IMR-90 (cell line): Measurements from ENCODE around the gene PARVG. TPM values are rescaled to one million over a fixed set of nuclear protein-coding genes. Genes with fewer than 3 reads are reported as not detected.

Source experiments
- ATAC-seq: fragments of 200-7000 bp; cut with Tn5 transposase; 2 replicates; pipeline ENCODE4 v1.9.1; 2020; ENCODE audit warnings: low read depth, mild to moderate bottlenecking, moderate library complexity
- BruUV-seq: library from RNA; stranded (reverse); fragments of 400-500 nt; replicated peaks from 2 replicates; lab custom pipeline; 2021; lab: Mats Ljungman, UMichigan
- CTCF ChIA-PET: fragments of 300-600 bp; formaldehyde crosslinking; extraction: SDS; loops from one replicate; lab custom pipeline; 2021; ENCODE audit warnings: antibody characterized with exemption; lab: Yijun Ruan, JAX
- POLR2A ChIA-PET: fragments of 300-600 bp; sonication (Branson Sonifier 250); formaldehyde crosslinking; loops from one replicate; lab custom pipeline; 2022; ENCODE audit warnings: antibody characterized with exemption; ENCODE audit not compliant: unreplicated experiment; lab: Charles Lee
- DNase-seq: peaks from one replicate; pipeline ENCODE4 v3.0.0; 2013
- H2AFZ ChIP-seq: replicated peaks from 2 replicates; pipeline ENCODE3; 2013; ENCODE audit warnings: low read length, mild to moderate bottlenecking; ENCODE audit not compliant: poor library complexity
- H2AK5ac ChIP-seq: 2 replicates; pipeline ENCODE4 v1.6.1; 2013; ENCODE audit warnings: low read depth, low read length, inconsistent platforms
- H2AK9ac ChIP-seq: replicated peaks from 2 replicates; pipeline ENCODE3; 2013; ENCODE audit warnings: mild to moderate bottlenecking, low read depth, low read length, moderate library complexity; ENCODE audit not compliant: poor library complexity
- H2BK120ac ChIP-seq: 2 replicates; pipeline ENCODE4 v1.6.1; 2013; ENCODE audit warnings: low read depth, low read length, inconsistent platforms
- H2BK15ac ChIP-seq: 3 replicates; pipeline ENCODE4 v1.6.1; 2013; ENCODE audit warnings: low read depth, low read length, inconsistent platforms
- H2BK20ac ChIP-seq: 2 replicates; pipeline ENCODE4 v1.6.1; 2013; ENCODE audit warnings: low read depth, mild to moderate bottlenecking, inconsistent platforms, low read length, moderate library complexity
- H2BK5ac ChIP-seq: 2 replicates; pipeline ENCODE4 v1.6.1; 2013; ENCODE audit warnings: mild to moderate bottlenecking, low read depth, low read length, inconsistent platforms; ENCODE audit not compliant: poor library complexity, severe bottlenecking
- H3K14ac ChIP-seq: replicated peaks from 2 replicates; pipeline ENCODE4 v1.6.1; 2013; ENCODE audit warnings: low read depth, low read length, inconsistent platforms
- H3K18ac ChIP-seq: 2 replicates; pipeline ENCODE4 v1.6.1; 2013; ENCODE audit warnings: low read depth, low read length, control low read depth
- H3K23ac ChIP-seq: 2 replicates; pipeline ENCODE4 v1.6.1; 2013; ENCODE audit warnings: low read depth, low read length, inconsistent platforms
- H3K27ac ChIP-seq: 2 replicates; pipeline ENCODE4 v1.5.1; 2013; ENCODE audit warnings: mild to moderate bottlenecking, control low read depth, low read length; ENCODE audit not compliant: insufficient read depth
- H3K27me3 ChIP-seq: 2 replicates; pipeline ENCODE4 v1.6.1; 2013; ENCODE audit warnings: low read length; ENCODE audit not compliant: control insufficient read depth, insufficient read depth
- H3K36me3 ChIP-seq: 2 replicates; pipeline ENCODE4 v1.6.1; 2013; ENCODE audit warnings: low read length, mixed read lengths; ENCODE audit not compliant: control insufficient read depth, insufficient read depth
- H3K4ac ChIP-seq: 2 replicates; pipeline ENCODE4 v1.6.1; 2013; ENCODE audit warnings: low read depth, low read length, inconsistent platforms
- H3K4me1 ChIP-seq: 2 replicates; pipeline ENCODE4 v1.6.1; 2013; ENCODE audit warnings: low read length, mixed read lengths; ENCODE audit not compliant: control insufficient read depth, insufficient read depth
- H3K4me2 ChIP-seq: 2 replicates; pipeline ENCODE4 v1.6.1; 2013; ENCODE audit warnings: low read depth, mild to moderate bottlenecking, control low read depth, low read length, moderate library complexity
- H3K4me3 ChIP-seq: 2 replicates; pipeline ENCODE4 v1.5.1; 2013; ENCODE audit warnings: low read depth, mild to moderate bottlenecking, control low read depth, low read length, moderate library complexity; ENCODE audit not compliant: insufficient read depth
- H3K56ac ChIP-seq: 2 replicates; pipeline ENCODE4 v1.6.1; 2013; ENCODE audit warnings: low read length, inconsistent platforms; ENCODE audit not compliant: insufficient read depth; ENCODE audit errors: extremely low read depth
- H3K79me1 ChIP-seq, 2 experiments: 2 replicates each; pipeline ENCODE4 v1.6.1; 2013; ENCODE audit warnings: low read length in 2 of 2, inconsistent platforms in 1 of 2, low read depth in 1 of 2
- H3K9ac ChIP-seq: 2 replicates; pipeline ENCODE4 v1.6.1; 2013; ENCODE audit warnings: low read depth, low read length, control low read depth
- H3K9me1 ChIP-seq: 2 replicates; pipeline ENCODE4 v1.6.1; 2013; ENCODE audit warnings: low read length, inconsistent platforms; ENCODE audit not compliant: insufficient read depth
- H3K9me3 ChIP-seq: 2 replicates; pipeline ENCODE4 v1.6.1; 2013; ENCODE audit warnings: low read length; ENCODE audit not compliant: control insufficient read depth, insufficient read depth
- H4K20me1 ChIP-seq: 2 replicates; pipeline ENCODE4 v1.6.1; 2013; ENCODE audit warnings: low read length, inconsistent platforms; ENCODE audit not compliant: insufficient read depth
- H4K5ac ChIP-seq: 2 replicates; pipeline ENCODE4 v1.6.1; 2013; ENCODE audit warnings: mild to moderate bottlenecking, low read depth, low read length, control low read depth
- H4K8ac ChIP-seq, 2 experiments: 2 replicates each; pipeline ENCODE4 v1.6.1; 2013; ENCODE audit warnings: low read depth in 2 of 2, low read length in 2 of 2, control low read depth in 1 of 2, inconsistent platforms in 1 of 2
- H4K91ac ChIP-seq: 2 replicates; pipeline ENCODE4 v1.6.1; 2013; ENCODE audit warnings: low read depth, low read length, inconsistent platforms; ENCODE audit not compliant: insufficient read depth
- BHLHE40 ChIP-seq: fragments of 150-350 bp; IDR thresholded peaks from 2 replicates; pipeline ENCODE4 v1.6.1; 2016; ENCODE audit warnings: mild to moderate bottlenecking, low read depth, low read length
- CEBPB ChIP-seq: IDR thresholded peaks from 2 replicates; pipeline ENCODE4 v1.6.1; 2012; ENCODE audit warnings: low read depth, low read length, improper control_type of control experiment
- CHD1 ChIP-seq: IDR thresholded peaks from 2 replicates; pipeline ENCODE4 v1.6.1; 2012; ENCODE audit warnings: low read depth, low read length, improper control_type of control experiment
- CTCF ChIP-seq: conservative IDR thresholded peaks from 2 replicates; pipeline ENCODE4 v1.5.1; 2012; ENCODE audit warnings: mild to moderate bottlenecking, low read depth, low read length, improper control_type of control experiment
- FOS ChIP-seq: fragments of 150-350 bp; IDR thresholded peaks from 2 replicates; pipeline ENCODE4 v1.6.1; 2016; ENCODE audit warnings: low read depth, low read length
- MAFK ChIP-seq: IDR thresholded peaks from 2 replicates; pipeline ENCODE4 v1.6.1; 2012; ENCODE audit warnings: low read depth, low read length, improper control_type of control experiment
- MAZ ChIP-seq: IDR thresholded peaks from 2 replicates; pipeline ENCODE4 v1.6.1; 2012; ENCODE audit warnings: low read depth, mild to moderate bottlenecking, low read length, improper control_type of control experiment, moderate library complexity, borderline replicate concordance
- MXI1 ChIP-seq: IDR thresholded peaks from 2 replicates; pipeline ENCODE4 v1.6.1; 2012; ENCODE audit warnings: low read depth, mild to moderate bottlenecking, low read length, moderate library complexity, borderline replicate concordance
- NFE2L2 ChIP-seq: fragments of 150-350 bp; IDR thresholded peaks from 2 replicates; pipeline ENCODE4 v1.6.1; 2016; ENCODE audit warnings: low read depth, mild to moderate bottlenecking, low read length
- POLR2A ChIP-seq: IDR thresholded peaks from 2 replicates; pipeline ENCODE4 v1.6.1; 2012; ENCODE audit warnings: mild to moderate bottlenecking, low read depth, low read length
- RAD21 ChIP-seq: IDR thresholded peaks from 2 replicates; pipeline ENCODE4 v1.6.1; 2012; ENCODE audit warnings: low read length, improper control_type of control experiment
- RCOR1 ChIP-seq: IDR thresholded peaks from 2 replicates; pipeline ENCODE4 v1.6.1; 2012; ENCODE audit warnings: mild to moderate bottlenecking, low read length, improper control_type of control experiment; ENCODE audit not compliant: insufficient replicate concordance
- RFX5 ChIP-seq: IDR thresholded peaks from 2 replicates; pipeline ENCODE4 v1.8.0; 2012; ENCODE audit warnings: low read depth, mild to moderate bottlenecking, low read length, moderate library complexity
- SMC3 ChIP-seq: fragments of 150-350 bp; IDR thresholded peaks from 2 replicates; pipeline ENCODE4 v1.6.1; 2016; ENCODE audit warnings: low read depth, mild to moderate bottlenecking, antibody characterized with exemption, low read length, moderate library complexity
- USF2 ChIP-seq: fragments of 150-350 bp; IDR thresholded peaks from 2 replicates; pipeline ENCODE4 v1.6.1; 2017; ENCODE audit warnings: mild to moderate bottlenecking, antibody characterized with exemption, low read length, low read depth
- WGBS, 2 experiments: methylation state at CpG; one replicate each; pipeline versions ENCODE4 v1.1.5 to v1.1.7; 2013; ENCODE audit warnings: missing lambda C conversion rate in 2 of 2; ENCODE audit not compliant: insufficient read length in 1 of 2; ENCODE audit errors: extremely low coverage in 2 of 2; 5-methylcytosine and 5-hydroxymethylcytosine counted together
- dilution Hi-C: fragments of 300-500 bp; cut with HindIII; formaldehyde crosslinking; loops from one replicate; pipeline ENCODE4 v1.14.3; 2018; ENCODE audit warnings: low sequenced_read_pairs; ENCODE audit not compliant: unreplicated experiment
- in situ Hi-C: fragments of 300-500 bp; cut with MboI; formaldehyde crosslinking; loops from 3 replicates; pipeline ENCODE4 v1.14.3; 2019; ENCODE audit warnings: low sequenced_read_pairs, inconsistent platforms, mixed read lengths
- intact Hi-C: fragments of 100-400 bp; cut with micrococcal nuclease; formaldehyde crosslinking; loops from 2 replicates; pipeline ENCODE4 v1.10.0; 2022
- polyA plus RNA-seq, 3 experiments: library from polyadenylated mRNA; depleted of rRNA; stranded (reverse); fragments of >200 nt; gene quantifications; 2 replicates each; pipeline ENCODE4 v1.2.3, GENCODE V29; 2012; ENCODE audit warnings: low replicate concordance in 1 of 3
- total RNA-seq: library from RNA; depleted of rRNA; stranded (reverse); fragments of >200 nt; gene quantifications from 2 replicates; pipeline ENCODE4 v1.2.3, GENCODE V29; 2012

The PARVG gene
- total and polyA plus RNA-seq, 2 of the 4 experiments (the other 2 are of a cell fraction): not detected

GRCh38 chr22:44256085-44256484 is 75.4 kb downstream of the PARVG start:
- POLR2A ChIA-PET: no interaction called here
- CTCF ChIA-PET: no interaction called here
- dilution Hi-C loops: no loop called here

More at GRCh38 chr22:44256085-44256484, 75.4 kb downstream of the PARVG start:
- Histone ChIP-seq H2BK20ac (no peak overlapping the region), H4K5ac (no peak overlapping the region), H3K4ac (no peak overlapping the region), H3K23ac (no peak overlapping the region), H3K36me3 (no peaks in the 10 kb centered on the region), H3K56ac (no peak overlapping the region), H3K27ac (no peak overlapping the region), H2BK120ac (no peak overlapping the region), H3K9me1 (no peaks in the 10 kb centered on the region), H4K20me1 (no peaks in the 10 kb centered on the region), H3K18ac (no peak overlapping the region), H3K4me2 (no peak overlapping the region), H2BK15ac (no peak overlapping the region), H3K79me1 (no peaks in the 10 kb centered on the region), H2AFZ (no peak overlapping the region), H3K4me3 (no peak overlapping the region), H2BK5ac (no peak overlapping the region), H2AK9ac (no peak overlapping the region), H3K14ac (no peak overlapping the region), H3K9me3 (0 out of 2 replicates have a peak, but pooled peaks cover 2% of the 10 kb centered on the region), H2AK5ac (no peak overlapping the region), H4K8ac (no peak overlapping the region), H3K27me3 (peaks cover 8% of the 10 kb centered on the region; the same call in 1 of the 2 replicates), H3K9ac (no peak overlapping the region), H4K91ac (no peak overlapping the region), H3K4me1 (no peaks in the 10 kb centered on the region)
- 70% methylated on average over 3 of the region's 6 CpGs; no CpG with 5 or more reads in 1 of the 2 experiments for WGBS, 2 experiments
- in situ Hi-C loops: no loop called here
- intact Hi-C loops: no loop called here
- TF ChIP-seq BHLHE40 (no peak), SMC3 (no peak), MXI1 (no peak), MAFK (no peak), RCOR1 (no peak), USF2 (no peak), CEBPB (no peak), MAZ (no peak), NFE2L2 (no peak), FOS (no peak), CHD1 (no peak), RFX5 (no peak), RAD21 (no peak), CTCF (no peak), POLR2A (no peak)
- DNase-seq (no peak), ATAC-seq (no peak)
- no TSS peak for BruUV-seq
